GM23338 (cell line): ENCODE data around the gene JAKMIP3. TPM values are rescaled to one million over a fixed set of nuclear protein-coding genes. Genes with fewer than 3 reads are reported as not detected.

Experiments
- ATAC-seq: fragments of 200-7000 bp; cut with Tn5 transposase; 3 replicates; pipeline ENCODE4 v1.9.1; 2020
- DNase-seq: peaks from one replicate; pipeline ENCODE4 v3.0.0-alpha.2; 2015; ENCODE audit warnings: low spot score
- H2AFZ ChIP-seq: fragments of 200-600 bp; sonication (generic); 2 replicates; pipeline ENCODE4 v1.8.0; 2016; ENCODE audit warnings: antibody characterized with exemption, mild to moderate bottlenecking, moderate library complexity
- H3F3A ChIP-seq: fragments of 200-600 bp; sonication (generic); replicated peaks from 2 replicates; pipeline ENCODE4 v1.8.0; 2017; ENCODE audit warnings: antibody characterized with exemption, mixed run types, low read depth
- H3K27ac ChIP-seq: fragments of 200-600 bp; sonication (generic); 2 replicates; pipeline ENCODE4 v1.6.1; 2016; ENCODE audit warnings: low read depth
- H3K27me3 ChIP-seq: fragments of 200-600 bp; sonication (generic); 2 replicates; pipeline ENCODE4 v1.8.0; 2016; ENCODE audit warnings: mild to moderate bottlenecking, mixed run types, moderate library complexity; ENCODE audit not compliant: insufficient read depth
- H3K36me3 ChIP-seq: fragments of 200-600 bp; sonication (generic); 2 replicates; pipeline ENCODE4 v1.8.0; 2016; ENCODE audit warnings: mild to moderate bottlenecking; ENCODE audit not compliant: insufficient read depth
- H3K4me1 ChIP-seq: fragments of 200-600 bp; sonication (generic); 2 replicates; pipeline ENCODE4 v1.8.0; 2016; ENCODE audit warnings: mild to moderate bottlenecking, moderate library complexity; ENCODE audit not compliant: insufficient read depth
- H3K4me2 ChIP-seq: fragments of 200-600 bp; sonication (generic); 2 replicates; pipeline ENCODE4 v1.7.1; 2017; ENCODE audit warnings: mixed run types
- H3K4me3 ChIP-seq: fragments of 200-600 bp; sonication (generic); 2 replicates; pipeline ENCODE4 v1.6.1; 2016; ENCODE audit warnings: mixed run types
- H3K79me2 ChIP-seq: fragments of 200-600 bp; sonication (generic); replicated peaks from 2 replicates; pipeline ENCODE4 v1.8.0; 2017; ENCODE audit warnings: mild to moderate bottlenecking; ENCODE audit not compliant: insufficient read depth
- H3K9me2 ChIP-seq: fragments of 200-600 bp; sonication (generic); 2 replicates; pipeline ENCODE4 v1.8.0; 2017; ENCODE audit not compliant: insufficient read depth
- H4K20me1 ChIP-seq: fragments of 200-600 bp; sonication (generic); replicated peaks from 2 replicates; pipeline ENCODE4 v1.8.0; 2017; ENCODE audit warnings: mild to moderate bottlenecking; ENCODE audit not compliant: insufficient read depth
- H3K27ac Mint-ChIP-seq: 2 replicates; pipeline ENCODE4 v1.8.0; 2020; ENCODE audit warnings: inconsistent platforms, mild to moderate bottlenecking, moderate library complexity, mixed read lengths
- H3K27me3 Mint-ChIP-seq: 3 replicates; pipeline ENCODE4 v1.8.0; 2022; ENCODE audit warnings: low read depth, mild to moderate bottlenecking, moderate library complexity, mixed read lengths, inconsistent platforms; ENCODE audit not compliant: insufficient read depth, poor library complexity
- H3K36me3 Mint-ChIP-seq: 3 replicates; pipeline ENCODE4 v1.8.0; 2021; ENCODE audit warnings: low read depth, mild to moderate bottlenecking, inconsistent platforms, moderate library complexity, mixed read lengths
- H3K4me1 Mint-ChIP-seq: 3 replicates; pipeline ENCODE4 v1.8.0; 2020; ENCODE audit warnings: mild to moderate bottlenecking, inconsistent platforms, mixed read lengths
- H3K4me3 Mint-ChIP-seq: 3 replicates; pipeline ENCODE4 v1.8.0; 2021; ENCODE audit warnings: moderate library complexity, mild to moderate bottlenecking, inconsistent platforms, mixed read lengths
- H3K9me3 Mint-ChIP-seq: 3 replicates; pipeline ENCODE4 v1.8.0; 2020; ENCODE audit warnings: moderate library complexity, mild to moderate bottlenecking, inconsistent platforms, mixed read lengths
- CREB1 ChIP-seq: fragments of 250-450 bp; sonication (Bioruptor Pico); IDR thresholded peaks from 2 replicates; pipeline ENCODE4 v1.5.0; 2020; ENCODE audit warnings: low read depth, mild to moderate bottlenecking, moderate library complexity
- CTCF ChIP-seq, 2 experiments: fragments of 200-600 bp in 1 of 2; sonication (generic) in 1 of 2; conservative IDR thresholded peaks; 2 replicates each; pipeline versions ENCODE4 v1.5.1 to v1.6.1; 2016 to 2017; ENCODE audit warnings: antibody characterized with exemption in 2 of 2, low read depth in 2 of 2, mild to moderate bottlenecking in 2 of 2, moderate library complexity in 1 of 2
- ETS1 ChIP-seq: IDR thresholded peaks from 2 replicates; pipeline ENCODE4 v1.6.1; 2016; ENCODE audit warnings: antibody characterized with exemption
- EZH2 ChIP-seq: fragments of 200-600 bp; sonication (generic); IDR thresholded peaks from one replicate; pipeline ENCODE4 v1.8.0; 2017; ENCODE audit warnings: antibody characterized with exemption, mild to moderate bottlenecking, low read depth; ENCODE audit not compliant: unreplicated experiment
- EZH2phosphoT487 ChIP-seq: fragments of 200-600 bp; sonication (generic); IDR thresholded peaks from one replicate; pipeline ENCODE4 v1.8.1; 2018; ENCODE audit warnings: antibody characterized with exemption; ENCODE audit not compliant: unreplicated experiment
- JUNB ChIP-seq: IDR thresholded peaks from one replicate; pipeline ENCODE4 v1.6.1; 2016; ENCODE audit warnings: antibody characterized with exemption; ENCODE audit not compliant: unreplicated experiment
- NANOG ChIP-seq: IDR thresholded peaks from 2 replicates; pipeline ENCODE4 v1.6.1; 2016; ENCODE audit warnings: antibody characterized with exemption, borderline replicate concordance
- POLR2AphosphoS5 ChIP-seq: IDR thresholded peaks from 2 replicates; pipeline ENCODE4 v1.6.1; 2016; ENCODE audit warnings: antibody characterized with exemption, low read depth
- REST ChIP-seq: IDR thresholded peaks from one replicate; pipeline ENCODE4 v1.6.1; 2018; ENCODE audit warnings: antibody characterized with exemption; ENCODE audit not compliant: unreplicated experiment
- STAT1 ChIP-seq: IDR thresholded peaks from one replicate; pipeline ENCODE4 v1.6.1; 2016; ENCODE audit warnings: antibody characterized with exemption; ENCODE audit not compliant: unreplicated experiment
- ZNF114 ChIP-seq: fragments of 250-450 bp; sonication (Bioruptor Pico); IDR thresholded peaks from 2 replicates; pipeline ENCODE4 v1.5.0; 2020; ENCODE audit warnings: mild to moderate bottlenecking, moderate library complexity
- ZNF331 ChIP-seq: fragments of 250-450 bp; sonication (Bioruptor Pico); IDR thresholded peaks from 2 replicates; pipeline ENCODE4 v1.5.0; 2020; ENCODE audit warnings: low read depth, mild to moderate bottlenecking, moderate library complexity
- ZNF462 ChIP-seq: fragments of 250-450 bp; sonication (Bioruptor Pico); IDR thresholded peaks from 2 replicates; pipeline ENCODE4 v1.5.0; 2020; ENCODE audit warnings: mild to moderate bottlenecking, moderate library complexity
- polyA plus RNA-seq: library from polyadenylated mRNA; unstranded; fragments of >200 nt; fragmentation: Nextera tagmentation; extraction: Ambion mirVana; gene quantifications from 2 replicates; pipeline ENCODE4 v1.2.1, GENCODE V29; 2016
- total RNA-seq: library from RNA; depleted of rRNA; stranded (reverse); fragments of >200 nt; shearing (Covaris generic); gene quantifications from 2 replicates; pipeline ENCODE4 v1.2.3, GENCODE V29; 2014

Gene JAKMIP3
- total and polyA plus RNA-seq, 2 experiments from 2014 or later = 0.87 to 1.2 TPM

GRCh38 chr10:132027423-132027983 is 38.2 kb upstream of the JAKMIP3 start:
- Histone ChIP-seq H3K27ac (no peak overlapping the region), H3K9me2 (no peaks in the 10 kb centered on the region), H4K20me1 (no peaks in the 10 kb centered on the region), H3K27me3 (0 out of 2 replicates have a peak, but pooled peaks cover 10% of the 10 kb centered on the region), H2AFZ (no peak overlapping the region), H3K4me2 (no peak overlapping the region), H3K4me3 (no peak overlapping the region), H3K36me3 (no peaks in the 10 kb centered on the region), H3K79me2 (no peaks in the 10 kb centered on the region), H3F3A (no peaks in the 10 kb centered on the region), H3K4me1 (no peaks in the 10 kb centered on the region)
- no peaks in the 10 kb centered on the region for H3K9me3 Mint-ChIP-seq
- ATAC-seq (no peak), DNase-seq (no peak)
- no peak for TF ChIP-seq POLR2AphosphoS5
- TF ChIP-seq STAT1 = no peak
- no peak for TF ChIP-seq JUNB
- TF ChIP-seq CTCF (conservative IDR thresholded peaks at IDR 0.05; ENCODE audit: low read depth in 2 of 2) = no peak
- TF ChIP-seq EZH2 = no peak
- TF ChIP-seq REST = no peak
- TF ChIP-seq CREB1 (CRISPR knock-in tag) = no peak
- TF ChIP-seq NANOG = no peak
- TF ChIP-seq ZNF114 (CRISPR knock-in tag) = no peak
- no peak for TF ChIP-seq EZH2phosphoT487
- TF ChIP-seq ZNF462 (CRISPR knock-in tag) = no peak
- TF ChIP-seq ZNF331 (CRISPR knock-in tag) = no peak
- TF ChIP-seq ETS1 = no peak
- no peaks in the 10 kb centered on the region for H3K36me3 Mint-ChIP-seq
- H3K27ac Mint-ChIP-seq = no peak overlapping the region
- peaks cover 6% of the 10 kb centered on the region for H3K4me1 Mint-ChIP-seq
- no peak overlapping the region for H3K4me3 Mint-ChIP-seq
- peaks cover 11% of the 10 kb centered on the region for H3K27me3 Mint-ChIP-seq
